Measurements from ENCODE around the gene ITGB4. TPM values are rescaled to one million over a fixed set of nuclear protein-coding genes. Genes with fewer than 3 reads are reported as not detected.

ITGB4 gene
- total and polyA plus RNA-seq, 9 of the 15 experiments (the other 6 are each of a cell fraction or from before 2014, with no cell fraction given), result 0.05 to 2.8 (median 0.76) TPM; not detected in 3

- TF ChIP-seq TSHZ1 (CRISPR knock-in tag; IDR thresholded peaks at IDR 0.05) (no peak), SAFB2 (IDR thresholded peaks at IDR 0.05; ENCODE audit: borderline replicate concordance, low read depth, low read length, severe bottlenecking) (no peak), ZNF644 (tag; IDR thresholded peaks at IDR 0.05; ENCODE audit: low read depth) (no peak), NR4A1 (CRISPR knock-in tag; IDR thresholded peaks at IDR 0.05) (no peak), NR4A1 (tag; IDR thresholded peaks at IDR 0.05) (no peak), ILK (tag; IDR thresholded peaks at IDR 0.05; ENCODE audit: borderline replicate concordance, low read depth) (no peak), SMARCB1 (IDR thresholded peaks at IDR 0.05; ENCODE audit: insufficient read length, low read depth) (no peak)
Observed at GRCh38 chr17:75681289-75681688, 40.0 kb upstream of the ITGB4 start (continued).

GRCh38 chr17:75683583-75683982, 37.7 kb upstream of the ITGB4 start:
- ChIA-PET CTCF (ENCODE audit: low intra/inter-chr PET ratio) (no interaction called here), POLR2A (interaction anchor here (0.5 to 2.0 kb wide), 13 partner anchors 8 to 278 kb away, joined by 3 to 13 read pairs (median 3); partner anchors contain the start of gene GRB2)
- no TSS peak for BruUV-seq (replicated peaks)
- Histone ChIP-seq H3K4me1 (replicated peaks in 1 of 2; ENCODE audit: control insufficient read depth in 2 of 2, insufficient read depth in 2 of 2, low read length in 2 of 2) (peaks cover 0 to 15% of the 10 kb centered on the region in 2 experiments; a peak in 2 of 5 replicates), H3K9me1 (ENCODE audit: control insufficient read depth, insufficient read depth, low read length) (peaks cover 5% of the 10 kb centered on the region), H3K27ac (ENCODE audit: extremely low read depth, low read depth, low read length) (peak overlapping the region; percentile 69; the same call in 2 of the 3 replicates), H3K36me3 (ENCODE audit: control insufficient read depth, insufficient read depth, low read length) (peaks cover 53% of the 10 kb centered on the region), H2AFZ (ENCODE audit: low read depth, low read length) (no peak overlapping the region), H3K4me3 (no peak overlapping the region), H3K9me3 (replicated peaks; ENCODE audit: control insufficient read depth, insufficient read depth, low read depth, low read length) (no peaks in the 10 kb centered on the region), H3K27me3 (ENCODE audit: control insufficient read depth in 2 of 2, insufficient read depth in 2 of 2, low read length in 2 of 2) (no peaks in the 10 kb centered on the region), H3K9ac (ENCODE audit: insufficient read depth in 1 of 2, low read depth in 2 of 2, low read length in 2 of 2) (no peak overlapping the region), H4K20me1 (replicated peaks; ENCODE audit: control insufficient read depth, insufficient read depth, low read length) (peaks cover 8% of the 10 kb centered on the region; the same call in 1 of the 2 replicates), H3K79me2 (ENCODE audit: control insufficient read depth, insufficient read depth, low read length) (peaks cover 56% of the 10 kb centered on the region), H3K4me2 (ENCODE audit: insufficient read depth, low read length) (peak overlapping the region; percentile 18; the same call in 1 of the 2 replicates)
- DNase-seq (ENCODE audit: extremely low read depth in 1 of 4, low spot score in 3 of 4) (peak in 3 of 4 experiments; percentile 36 to 63 (median 62)), ATAC-seq (peak; percentile 80), FAIRE-seq (peak; percentile 92)
- 27% methylated on average over 4 of the region's 4 CpGs for WGBS (ENCODE audit: insufficient coverage, low coverage, missing lambda C conversion rate)
- in situ Hi-C loops (cut with MboI) (no loop called here), intact Hi-C loops (cut with micrococcal nuclease) (no loop called here)
- TF ChIP-seq JUND (IDR thresholded peaks at IDR 0.05; ENCODE audit: borderline replicate concordance, low read depth, low read length) (peak; percentile 62; the same call in 1 of the 2 replicates), JUND (tag; IDR thresholded peaks at IDR 0.05; ENCODE audit: borderline replicate concordance, low read depth, low read length) (no peak), MAX (CRISPR knock-in tag; IDR thresholded peaks at IDR 0.05) (peak; percentile 31; the same call in 1 of the 2 replicates), SNIP1 (IDR thresholded peaks at IDR 0.05; ENCODE audit: low read depth) (no peak), MAFG (tag; conservative IDR thresholded peaks at IDR 0.05) (no peak), FOXJ3 (CRISPR knock-in tag; IDR thresholded peaks at IDR 0.05) (no peak), GTF2F1 (IDR thresholded peaks at IDR 0.05; ENCODE audit: low read depth, low read length) (no peak)

Measured in K562 (cell line).